ENCODE measurements around the gene C12orf43.
A peak's percentile ranks its signal among the peaks of the same experiment; 100 is the strongest.

The C12orf43 gene

GRCh38 chr12:121030576-121031212 is 14.4 kb upstream of the C12orf43 start:
- DNase-seq = no peak

GRCh38 chr12:121026274-121027045 is 10.2 kb upstream of the C12orf43 start:
- DNase-seq = no peak

GRCh38 chr12:121025442-121026226 is 9.3 kb upstream of the C12orf43 start:
- no peak for DNase-seq

- no peak for DNase-seq
Observed at GRCh38 chr12:121023799-121024198, 7.5 kb upstream of the C12orf43 start.

GRCh38 chr12:121022713-121023112 is 6.4 kb upstream of the C12orf43 start:
- DNase-seq = no peak

GRCh38 chr12:121021754-121022153 is 5.5 kb upstream of the C12orf43 start:
- DNase-seq = no peak

- no peak for DNase-seq
Observed at GRCh38 chr12:121018860-121019617, 2.8 kb upstream of the C12orf43 start.

- DNase-seq = no peak
Observed at GRCh38 chr12:121017966-121018491, 1.7 kb upstream of the C12orf43 start.

GRCh38 chr12:121013715-121014114 is 2.6 kb downstream of the C12orf43 start:
- DNase-seq = no peak

- DNase-seq = no peak
Observed at GRCh38 chr12:121011820-121012219, 4.5 kb downstream of the C12orf43 start.

- no peak for DNase-seq
Observed at GRCh38 chr12:121010860-121011259, 5.4 kb downstream of the C12orf43 start.

GRCh38 chr12:121009741-121010140 is 6.5 kb downstream of the C12orf43 start:
- no peak for DNase-seq

GRCh38 chr12:121008347-121009098 is 7.8 kb downstream of the C12orf43 start:
- DNase-seq = no peak

- peak; percentile 63 to 65 for DNase-seq
Observed at GRCh38 chr12:121005346-121005815, 10.9 kb downstream of the C12orf43 start.

GRCh38 chr12:121004253-121004815 is 12.0 kb downstream of the C12orf43 start:
- no peak for DNase-seq

GRCh38 chr12:121003650-121004049 is 12.6 kb downstream of the C12orf43 start:
- no peak for DNase-seq

- DNase-seq = no peak
Observed at GRCh38 chr12:121001841-121002483, 14.3 kb downstream of the C12orf43 start.

- DNase-seq = no peak
Observed at GRCh38 chr12:121001060-121001459, 15.2 kb downstream of the C12orf43 start.

- DNase-seq = no peak
Observed at GRCh38 chr12:121000530-121000929, 15.8 kb downstream of the C12orf43 start.

- DNase-seq = no peak
Observed at GRCh38 chr12:120999191-121000120, 16.8 kb downstream of the C12orf43 start.
